HCT116 (cell line): ENCODE results near the gene BCL11A. TPM values are rescaled to one million over a fixed set of nuclear protein-coding genes. Genes with fewer than 3 reads are reported as not detected.

Experiments used
- ATAC-seq: fragments of 200-7000 bp; cut with Tn5 transposase; 2 replicates; pipeline ENCODE4 v1.9.1; 2020; ENCODE audit warnings: mild to moderate bottlenecking, moderate library complexity
- BruUV-seq: library from RNA; stranded (reverse); fragments of 400-500 nt; replicated peaks from 2 replicates; lab custom pipeline; 2021; lab: Mats Ljungman, UMichigan
- CTCF ChIA-PET: fragments of 300-600 bp; sonication (Branson Sonifier 250); formaldehyde crosslinking; loops from one replicate; lab custom pipeline; 2021; ENCODE audit warnings: antibody characterized with exemption; lab: Charles Lee
- POLR2A ChIA-PET: fragments of 300-600, 350-600 bp; sonication (Branson Sonifier 250); formaldehyde crosslinking; loops from one replicate; lab custom pipeline; 2021; ENCODE audit warnings: antibody characterized with exemption; lab: Charles Lee
- RAD21 ChIA-PET, 2 experiments: fragments of 300-600 bp; sonication (Branson Sonifier 250); formaldehyde crosslinking; loops; one replicate each; lab custom pipeline; 2023; ENCODE audit warnings: low total read pairs in 2 of 2; ENCODE audit not compliant: uncharacterized antibody in 2 of 2, unreplicated experiment in 2 of 2, low non-redundant PET in 1 of 2; lab: Charles Lee
- DNase-seq: peaks from one replicate; pipeline ENCODE4 v3.0.0-alpha.2; 2010; ENCODE audit warnings: low read depth, low spot score
- H2AFZ ChIP-seq: fragments of 200-600 bp; shearing (Covaris generic), sonication (generic); 2 replicates; pipeline ENCODE4 v1.6.1; 2017; ENCODE audit warnings: low read depth, mixed run types, mixed read lengths, antibody characterized with exemption, low read length; ENCODE audit not compliant: poor library complexity, severe bottlenecking
- H3K27ac ChIP-seq: 2 replicates; pipeline ENCODE4 v1.5.1; 2012; ENCODE audit warnings: low read depth, low read length
- H3K27me3 ChIP-seq: fragments of 200-600 bp; sonication (generic); 2 replicates; pipeline ENCODE4 v1.6.1; 2016; ENCODE audit warnings: mixed run types, low read length, mixed read lengths; ENCODE audit not compliant: insufficient read depth
- H3K36me3 ChIP-seq, 2 experiments: fragments of 200-500 bp in 1 of 2; fragments of 200-600 bp in 1 of 2; sonication (Bioruptor generic) in 1 of 2; sonication (generic) in 1 of 2; 2 replicates each; pipeline versions ENCODE4 v1.5.1 to v1.6.1; 2014 to 2016; ENCODE audit warnings: low read length in 2 of 2, inconsistent platforms in 1 of 2, mixed read lengths in 1 of 2, mixed run types in 1 of 2; ENCODE audit not compliant: insufficient read depth in 2 of 2, control insufficient read depth in 1 of 2
- H3K4me1 ChIP-seq, 2 experiments: fragments of 200-600 bp in 1 of 2; sonication (generic) in 1 of 2; 2 replicates each; pipeline versions ENCODE4 v1.5.1 to v1.6.1; 2012 to 2017; ENCODE audit warnings: low read length in 2 of 2, inconsistent platforms in 1 of 2, mild to moderate bottlenecking in 1 of 2, mixed read lengths in 1 of 2, mixed run types in 1 of 2, moderate library complexity in 1 of 2; ENCODE audit not compliant: insufficient read depth in 2 of 2, control insufficient read depth in 1 of 2
- H3K4me2 ChIP-seq: fragments of 200-600 bp; sonication (generic); 2 replicates; pipeline ENCODE4 v1.6.1; 2017; ENCODE audit warnings: mixed run types, low read length, mixed read lengths
- H3K4me3 ChIP-seq, 2 experiments: fragments of 200-600 bp in 1 of 2; sonication (generic) in 1 of 2; replicated peaks in 1 of 2; 2 replicates each; pipeline ENCODE4 v1.5.1; 2011 to 2016; ENCODE audit warnings: low read length in 2 of 2, control low read depth in 1 of 2, low read depth in 1 of 2, mild to moderate bottlenecking in 1 of 2, mixed read lengths in 1 of 2, mixed run types in 1 of 2
- H3K79me2 ChIP-seq: fragments of 200-600 bp; sonication (generic); 2 replicates; pipeline ENCODE4 v1.6.1; 2017; ENCODE audit warnings: mild to moderate bottlenecking, mixed run types, low read length, moderate library complexity, mixed read lengths; ENCODE audit not compliant: insufficient read depth
- H3K9ac ChIP-seq: fragments of 200-600 bp; sonication (generic); 2 replicates; pipeline ENCODE4 v1.6.1; 2016; ENCODE audit warnings: low read length, mixed read lengths
- H3K9me2 ChIP-seq: fragments of 200-600 bp; sonication (generic), shearing (Covaris generic); 2 replicates; pipeline ENCODE4 v1.6.1; 2017; ENCODE audit warnings: mixed run types, mild to moderate bottlenecking, moderate library complexity; ENCODE audit not compliant: insufficient read depth
- H3K9me3 ChIP-seq, 2 experiments: fragments of 200-500 bp in 1 of 2; fragments of 200-600 bp in 1 of 2; sonication (Bioruptor generic) in 1 of 2; sonication (generic) in 1 of 2; 2 replicates each; pipeline ENCODE4 v1.6.1; 2014 to 2017; ENCODE audit warnings: low read length in 2 of 2, mixed read lengths in 2 of 2, inconsistent platforms in 1 of 2, low read depth in 1 of 2, mild to moderate bottlenecking in 1 of 2, mixed run types in 1 of 2, moderate library complexity in 1 of 2; ENCODE audit not compliant: control insufficient read depth in 1 of 2, insufficient read depth in 1 of 2
- H4K20me1 ChIP-seq: fragments of 200-600 bp; sonication (generic), shearing (Covaris generic); 2 replicates; pipeline ENCODE4 v1.6.1; 2017; ENCODE audit warnings: mixed run types, mild to moderate bottlenecking, moderate library complexity; ENCODE audit not compliant: insufficient read depth
- ELF1 ChIP-seq: IDR thresholded peaks from 2 replicates; pipeline ENCODE4 v1.6.1; 2012; ENCODE audit warnings: low read depth, borderline replicate concordance
- FOSL1 ChIP-seq: IDR thresholded peaks from 2 replicates; pipeline ENCODE4 v1.6.1; 2012; ENCODE audit warnings: low read depth
- POLR2A ChIP-seq: IDR thresholded peaks from 2 replicates; pipeline ENCODE4 v1.7.0; 2011; ENCODE audit warnings: borderline replicate concordance; ENCODE audit not compliant: insufficient read depth, insufficient read length; ENCODE audit errors: extremely low read depth
- SRF ChIP-seq: IDR thresholded peaks from 2 replicates; pipeline ENCODE4 v1.6.1; 2012; ENCODE audit warnings: low read depth
- YY1 ChIP-seq: IDR thresholded peaks from 2 replicates; pipeline ENCODE4 v1.6.1; 2011; ENCODE audit warnings: low read length, low read depth, moderate library complexity, mild to moderate bottlenecking; ENCODE audit not compliant: insufficient replicate concordance; ENCODE audit errors: extremely low read depth
- intact Hi-C: fragments of 100-400 bp; cut with micrococcal nuclease; formaldehyde crosslinking; loops from 2 replicates; pipeline ENCODE4 v1.10.0; 2022
- total RNA-seq: library from RNA; stranded (reverse); gene quantifications from one replicate; pipeline ENCODE4 v1.2.1, GENCODE V29; 2021; ENCODE audit not compliant: unreplicated experiment
- TF ChIP-seq, protein P1 (sequence below), 3 experiments: fragments of 200-600 bp in 1 of 3; sonication (generic) in 1 of 3; IDR thresholded peaks in 2 of 3; conservative IDR thresholded peaks in 1 of 3; 2 replicates each; pipeline ENCODE4 v1.5.1; 2012 to 2017; ENCODE audit warnings: low read depth in 2 of 3, low read length in 2 of 3, antibody characterized with exemption in 1 of 3, borderline replicate concordance in 1 of 3, control low read depth in 1 of 3, mild to moderate bottlenecking in 1 of 3, mixed read lengths in 1 of 3, mixed run types in 1 of 3, moderate library complexity in 1 of 3; ENCODE audit not compliant: insufficient read depth in 1 of 3
- TF ChIP-seq, protein P2 (sequence below): IDR thresholded peaks from 2 replicates; pipeline ENCODE4 v1.6.1; 2011; ENCODE audit warnings: mild to moderate bottlenecking, low read length, moderate library complexity; ENCODE audit not compliant: insufficient replicate concordance; ENCODE audit errors: extremely low read depth
- TF ChIP-seq, protein P3 (sequence below): IDR thresholded peaks from 2 replicates; pipeline ENCODE4 v1.6.1; 2012

BCL11A gene
- total RNA-seq, 1 experiment from 2014 or later, result 0.71 TPM

DNA sequence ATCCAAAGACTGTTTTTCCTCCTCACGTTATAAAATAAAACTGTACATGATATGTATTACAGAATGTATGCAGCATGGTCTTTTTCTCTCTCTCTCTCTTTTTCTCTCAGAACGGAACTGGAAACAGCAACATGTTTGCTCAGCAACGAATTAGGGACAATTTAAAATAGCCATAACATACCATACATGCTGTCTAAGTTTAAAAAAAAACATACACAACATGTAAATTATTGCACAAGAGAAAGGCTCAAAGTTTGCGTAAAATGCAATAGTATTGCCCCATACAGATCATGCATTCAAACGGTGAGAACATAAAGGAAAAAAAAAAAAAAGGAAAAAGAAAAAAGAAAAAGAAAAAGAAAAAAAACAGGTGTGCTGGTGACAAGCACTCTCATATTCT, 93.6 kb downstream of the BCL11A start:
- no peak overlapping the region for H3K4me2 ChIP-seq
- CTCF ChIA-PET, result no interaction called here
- H3K27ac ChIP-seq, result no peak overlapping the region
- no peaks in the 10 kb centered on the region for H3K9me2 ChIP-seq
- intact Hi-C loops, result no loop called here
- 0 out of 2 replicates have a peak, but pooled peaks cover 8% of the 10 kb centered on the region for H3K27me3 ChIP-seq
- TF ChIP-seq FOSL1 (no peak), SRF (no peak), ELF1 (no peak), YY1 (no peak), POLR2A (no peak)
- TF ChIP-seq, protein P1, sequence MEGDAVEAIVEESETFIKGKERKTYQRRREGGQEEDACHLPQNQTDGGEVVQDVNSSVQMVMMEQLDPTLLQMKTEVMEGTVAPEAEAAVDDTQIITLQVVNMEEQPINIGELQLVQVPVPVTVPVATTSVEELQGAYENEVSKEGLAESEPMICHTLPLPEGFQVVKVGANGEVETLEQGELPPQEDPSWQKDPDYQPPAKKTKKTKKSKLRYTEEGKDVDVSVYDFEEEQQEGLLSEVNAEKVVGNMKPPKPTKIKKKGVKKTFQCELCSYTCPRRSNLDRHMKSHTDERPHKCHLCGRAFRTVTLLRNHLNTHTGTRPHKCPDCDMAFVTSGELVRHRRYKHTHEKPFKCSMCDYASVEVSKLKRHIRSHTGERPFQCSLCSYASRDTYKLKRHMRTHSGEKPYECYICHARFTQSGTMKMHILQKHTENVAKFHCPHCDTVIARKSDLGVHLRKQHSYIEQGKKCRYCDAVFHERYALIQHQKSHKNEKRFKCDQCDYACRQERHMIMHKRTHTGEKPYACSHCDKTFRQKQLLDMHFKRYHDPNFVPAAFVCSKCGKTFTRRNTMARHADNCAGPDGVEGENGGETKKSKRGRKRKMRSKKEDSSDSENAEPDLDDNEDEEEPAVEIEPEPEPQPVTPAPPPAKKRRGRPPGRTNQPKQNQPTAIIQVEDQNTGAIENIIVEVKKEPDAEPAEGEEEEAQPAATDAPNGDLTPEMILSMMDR (IDR thresholded peaks at IDR 0.05 in 2 of 3, conservative IDR thresholded peaks at IDR 0.05 in 1 of 3; ENCODE audit: borderline replicate concordance in 1 of 3, insufficient read depth in 1 of 3, low read depth in 2 of 3, low read length in 2 of 3), result no peak
- TF ChIP-seq, protein P2, sequence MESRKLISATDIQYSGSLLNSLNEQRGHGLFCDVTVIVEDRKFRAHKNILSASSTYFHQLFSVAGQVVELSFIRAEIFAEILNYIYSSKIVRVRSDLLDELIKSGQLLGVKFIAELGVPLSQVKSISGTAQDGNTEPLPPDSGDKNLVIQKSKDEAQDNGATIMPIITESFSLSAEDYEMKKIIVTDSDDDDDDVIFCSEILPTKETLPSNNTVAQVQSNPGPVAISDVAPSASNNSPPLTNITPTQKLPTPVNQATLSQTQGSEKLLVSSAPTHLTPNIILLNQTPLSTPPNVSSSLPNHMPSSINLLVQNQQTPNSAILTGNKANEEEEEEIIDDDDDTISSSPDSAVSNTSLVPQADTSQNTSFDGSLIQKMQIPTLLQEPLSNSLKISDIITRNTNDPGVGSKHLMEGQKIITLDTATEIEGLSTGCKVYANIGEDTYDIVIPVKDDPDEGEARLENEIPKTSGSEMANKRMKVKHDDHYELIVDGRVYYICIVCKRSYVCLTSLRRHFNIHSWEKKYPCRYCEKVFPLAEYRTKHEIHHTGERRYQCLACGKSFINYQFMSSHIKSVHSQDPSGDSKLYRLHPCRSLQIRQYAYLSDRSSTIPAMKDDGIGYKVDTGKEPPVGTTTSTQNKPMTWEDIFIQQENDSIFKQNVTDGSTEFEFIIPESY, result no peak
- TF ChIP-seq, protein P3, sequence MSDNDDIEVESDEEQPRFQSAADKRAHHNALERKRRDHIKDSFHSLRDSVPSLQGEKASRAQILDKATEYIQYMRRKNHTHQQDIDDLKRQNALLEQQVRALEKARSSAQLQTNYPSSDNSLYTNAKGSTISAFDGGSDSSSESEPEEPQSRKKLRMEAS, result no peak
- RAD21 ChIA-PET, result no interaction called here
- DNase-seq (no peak), ATAC-seq (no peak)
- no peaks in the 10 kb centered on the region for H4K20me1 ChIP-seq
- no peaks in the 10 kb centered on the region for H3K79me2 ChIP-seq
- POLR2A ChIA-PET, result no interaction called here
- H3K36me3 ChIP-seq, result no peaks in the 10 kb centered on the region
- no peaks in the 10 kb centered on the region for H3K4me1 ChIP-seq
- no peaks in the 10 kb centered on the region for H3K9me3 ChIP-seq
- BruUV-seq, result no TSS peak
- H3K9ac ChIP-seq, result no peak overlapping the region
- no peak overlapping the region for H2AFZ ChIP-seq
- H3K4me3 ChIP-seq, result no peak overlapping the region
